Memory B cell (primary cell): Measurements from ENCODE around the gene CREB5.

Experiments
- ATAC-seq: fragments of 150-1000 bp; cut with Tn5 transposase; 2 replicates; pipeline ENCODE4 v1.10.0; 2021; ENCODE audit warnings: low read depth, mild to moderate bottlenecking, moderate library complexity
- DNase-seq, 2 donors: peaks; one replicate each; pipeline ENCODE4 v3.0.0; 2022; ENCODE audit warnings: low spot score in 2 of 2
- H3K27ac Mint-ChIP-seq: one replicate; pipeline ENCODE4 v1.8.0; 2022; ENCODE audit warnings: mild to moderate bottlenecking, moderate library complexity, mixed read lengths
- H3K27me3 Mint-ChIP-seq: one replicate; pipeline ENCODE4 v1.8.0; 2022; ENCODE audit warnings: mixed read lengths
- H3K36me3 Mint-ChIP-seq: one replicate; pipeline ENCODE4 v1.8.0; 2022; ENCODE audit warnings: mild to moderate bottlenecking, mixed read lengths
- H3K4me1 Mint-ChIP-seq: one replicate; pipeline ENCODE4 v1.8.0; 2022; ENCODE audit warnings: mixed read lengths
- H3K4me3 Mint-ChIP-seq: one replicate; pipeline ENCODE4 v1.8.0; 2022; ENCODE audit warnings: mild to moderate bottlenecking, moderate library complexity, mixed read lengths
- H3K9me3 Mint-ChIP-seq: one replicate; pipeline ENCODE4 v1.8.0; 2022; ENCODE audit warnings: mixed read lengths

Gene CREB5

DNA sequence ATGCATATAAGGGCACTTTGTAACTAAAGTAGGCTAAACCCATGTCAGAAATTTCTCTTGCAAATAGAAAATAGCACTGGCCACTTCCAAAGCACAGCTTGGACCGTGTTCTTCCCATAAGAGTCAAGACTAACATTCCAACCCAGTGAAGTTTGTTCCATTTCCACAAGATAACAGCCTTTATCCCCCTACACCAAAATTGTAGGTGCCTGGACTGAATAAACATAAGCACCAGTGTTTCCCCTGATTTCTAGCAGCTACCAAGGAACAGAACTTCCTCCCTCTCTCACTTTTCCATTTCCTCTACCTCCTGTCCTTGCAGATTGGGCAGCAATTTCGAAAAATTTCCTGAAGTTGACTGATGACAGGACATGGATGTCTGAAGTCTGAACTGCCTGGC is 219.7 kb downstream of the CREB5 start:
- Mint-ChIP-seq H3K9me3 (no peaks in the 10 kb centered on the region), H3K4me3 (no peak overlapping the region), H3K4me1 (no peaks in the 10 kb centered on the region), H3K36me3 (no peaks in the 10 kb centered on the region), H3K27me3 (peaks cover 10% of the 10 kb centered on the region), H3K27ac (no peak overlapping the region)
- ATAC-seq (no peak), DNase-seq (no peak)

DNA sequence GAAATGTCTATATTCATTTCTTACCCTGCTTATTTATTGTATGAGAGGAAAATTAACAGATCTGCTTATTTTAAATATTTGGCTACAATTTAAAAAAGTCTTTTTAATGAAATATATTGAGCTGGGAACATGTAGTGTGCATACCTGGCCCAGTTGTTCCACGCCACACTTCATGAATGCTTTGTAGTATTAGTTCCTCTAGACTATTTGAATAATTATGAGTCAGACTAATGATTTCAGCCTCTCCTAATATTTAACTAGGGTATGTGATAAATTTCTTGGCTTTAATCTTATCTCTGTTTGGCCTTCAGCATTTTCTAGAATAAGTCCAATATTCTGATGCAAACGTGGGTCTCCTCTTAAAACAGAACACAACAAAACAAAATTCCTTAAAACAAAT is 226.6 kb downstream of the CREB5 start:
- no peaks in the 10 kb centered on the region for H3K4me1 Mint-ChIP-seq

GRCh38 chr7:28640001-28640400 is 227.7 kb downstream of the CREB5 start:
- Mint-ChIP-seq H3K4me3 (no peak overlapping the region), H3K4me1 (no peaks in the 10 kb centered on the region), H3K27ac (no peak overlapping the region), H3K36me3 (no peaks in the 10 kb centered on the region), H3K9me3 (no peaks in the 10 kb centered on the region), H3K27me3 (peaks cover 4% of the 10 kb centered on the region)
- DNase-seq (no peak), ATAC-seq (no peak)

More for the DNA sequence above, 226.6 kb downstream of the CREB5 start:
- DNase-seq (no peak), ATAC-seq (no peak)
- no peak overlapping the region for H3K27ac Mint-ChIP-seq
- peaks cover 2% of the 10 kb centered on the region for H3K27me3 Mint-ChIP-seq
- H3K4me3 Mint-ChIP-seq: no peak overlapping the region
- H3K9me3 Mint-ChIP-seq: no peaks in the 10 kb centered on the region
- H3K36me3 Mint-ChIP-seq: no peaks in the 10 kb centered on the region

DNA sequence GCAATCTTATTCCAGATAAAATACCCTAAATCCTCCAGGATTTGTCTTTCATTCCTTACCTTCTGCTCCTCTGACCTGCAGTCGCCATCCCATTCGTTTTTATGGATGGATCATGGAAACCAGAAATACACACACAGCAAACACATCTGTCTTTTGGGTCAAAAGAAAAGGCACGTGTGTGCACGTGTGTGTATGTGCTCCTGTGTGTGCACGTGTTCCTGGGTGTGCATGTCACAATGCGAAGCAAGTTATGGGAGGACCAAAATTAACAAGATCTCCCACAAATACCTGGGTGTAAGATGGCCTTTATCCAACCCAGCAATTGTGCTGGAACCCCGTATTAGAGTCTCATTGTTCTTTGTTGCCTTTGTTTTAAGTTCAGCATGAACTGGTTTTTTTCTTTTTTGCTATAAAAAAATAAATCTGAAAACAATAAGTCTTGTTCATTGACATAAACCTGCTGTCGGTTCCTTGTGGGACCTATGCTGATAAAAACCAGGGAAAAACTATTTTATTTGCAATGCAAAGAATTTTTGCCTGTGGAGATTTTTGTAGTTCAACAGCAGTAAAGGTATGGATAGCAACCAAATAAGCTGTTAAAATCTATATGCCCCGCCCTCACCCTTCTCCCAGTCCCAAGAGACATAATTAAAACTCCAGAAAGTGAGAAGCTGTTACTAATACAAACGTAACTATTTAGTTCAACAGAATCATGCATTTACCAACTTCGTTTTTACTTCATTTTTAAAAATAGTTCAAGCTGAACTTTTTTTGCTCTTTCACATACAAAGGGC is 229.6 kb downstream of the CREB5 start:
- H3K27ac Mint-ChIP-seq: no peak overlapping the region
- DNase-seq: no peak
- no peaks in the 10 kb centered on the region for H3K4me1 Mint-ChIP-seq
- no peaks in the 10 kb centered on the region for H3K9me3 Mint-ChIP-seq
- no peaks in the 10 kb centered on the region for H3K36me3 Mint-ChIP-seq
- H3K4me3 Mint-ChIP-seq: no peak overlapping the region
- peaks cover 6% of the 10 kb centered on the region for H3K27me3 Mint-ChIP-seq
- no peak for ATAC-seq

DNA sequence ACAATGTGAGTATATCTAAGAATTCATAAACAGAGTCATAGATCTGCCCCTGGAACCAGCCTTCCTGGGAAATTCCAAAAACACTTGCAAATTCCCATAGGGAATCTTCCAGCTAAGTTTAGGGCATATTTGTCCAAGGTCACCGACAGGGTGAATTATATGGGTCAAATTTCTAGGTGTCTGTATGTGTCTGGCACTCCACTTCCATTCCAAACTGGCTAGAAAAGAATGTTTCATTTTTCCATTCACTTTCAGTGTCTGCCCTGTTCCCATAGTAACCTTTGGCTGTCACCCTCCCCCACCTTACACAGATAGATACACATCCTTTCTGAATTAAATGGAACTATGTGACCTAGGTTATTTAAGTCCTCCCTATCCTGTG is 230.9 kb downstream of the CREB5 start:
- Mint-ChIP-seq H3K36me3 (no peaks in the 10 kb centered on the region), H3K4me1 (no peaks in the 10 kb centered on the region), H3K27ac (no peak overlapping the region), H3K9me3 (no peaks in the 10 kb centered on the region), H3K4me3 (no peak overlapping the region), H3K27me3 (peaks cover 9% of the 10 kb centered on the region)
- DNase-seq (no peak), ATAC-seq (no peak)

DNA sequence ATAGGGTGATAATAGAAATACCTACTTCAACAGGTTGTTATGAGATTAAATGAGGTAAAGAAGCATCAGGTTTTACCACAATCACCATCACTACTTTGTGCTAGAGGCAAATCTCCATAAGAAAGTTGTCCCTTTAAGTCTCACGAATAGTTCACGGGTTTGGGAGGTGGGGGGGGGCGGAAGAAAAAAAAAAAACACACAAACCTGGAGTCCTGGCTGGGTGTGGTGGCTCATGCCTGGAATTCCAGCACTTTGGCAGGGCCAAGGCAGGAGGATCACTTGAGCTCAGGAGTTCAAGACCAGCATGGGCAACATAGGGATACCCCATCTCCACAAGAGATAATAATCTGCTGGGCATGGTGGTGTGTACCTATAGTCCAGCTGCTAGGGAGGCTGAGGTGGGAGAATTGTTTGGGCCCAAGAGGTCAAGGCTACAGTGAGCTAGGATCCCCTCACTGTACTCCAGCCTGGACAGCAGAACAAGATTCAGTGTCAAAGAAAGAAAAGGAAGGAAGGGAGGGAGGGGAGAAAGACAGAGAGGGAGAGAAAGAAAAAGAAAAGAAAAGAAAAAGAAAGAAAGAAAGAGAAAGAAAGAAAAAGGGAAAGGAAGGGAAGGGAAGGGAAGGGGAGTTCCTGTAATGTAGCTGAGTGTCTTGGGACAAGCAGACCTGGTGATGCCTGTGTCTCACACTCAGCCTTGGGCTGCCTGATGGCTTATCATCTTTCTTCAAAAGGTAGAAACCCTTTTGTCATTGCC is 231.4 kb downstream of the CREB5 start:
- DNase-seq (no peak), ATAC-seq (no peak)
- H3K36me3 Mint-ChIP-seq: no peaks in the 10 kb centered on the region
- no peaks in the 10 kb centered on the region for H3K4me1 Mint-ChIP-seq
- no peak overlapping the region for H3K27ac Mint-ChIP-seq
- H3K4me3 Mint-ChIP-seq: no peak overlapping the region
- H3K27me3 Mint-ChIP-seq: peaks cover 9% of the 10 kb centered on the region
- H3K9me3 Mint-ChIP-seq: no peaks in the 10 kb centered on the region

GRCh38 chr7:28645866-28646265 is 233.5 kb downstream of the CREB5 start:
- Mint-ChIP-seq H3K36me3 (no peaks in the 10 kb centered on the region), H3K27ac (no peak overlapping the region), H3K9me3 (no peaks in the 10 kb centered on the region), H3K4me1 (no peaks in the 10 kb centered on the region), H3K27me3 (peaks cover 9% of the 10 kb centered on the region), H3K4me3 (no peak overlapping the region)
- ATAC-seq: no peak
- DNase-seq: no peak

DNA sequence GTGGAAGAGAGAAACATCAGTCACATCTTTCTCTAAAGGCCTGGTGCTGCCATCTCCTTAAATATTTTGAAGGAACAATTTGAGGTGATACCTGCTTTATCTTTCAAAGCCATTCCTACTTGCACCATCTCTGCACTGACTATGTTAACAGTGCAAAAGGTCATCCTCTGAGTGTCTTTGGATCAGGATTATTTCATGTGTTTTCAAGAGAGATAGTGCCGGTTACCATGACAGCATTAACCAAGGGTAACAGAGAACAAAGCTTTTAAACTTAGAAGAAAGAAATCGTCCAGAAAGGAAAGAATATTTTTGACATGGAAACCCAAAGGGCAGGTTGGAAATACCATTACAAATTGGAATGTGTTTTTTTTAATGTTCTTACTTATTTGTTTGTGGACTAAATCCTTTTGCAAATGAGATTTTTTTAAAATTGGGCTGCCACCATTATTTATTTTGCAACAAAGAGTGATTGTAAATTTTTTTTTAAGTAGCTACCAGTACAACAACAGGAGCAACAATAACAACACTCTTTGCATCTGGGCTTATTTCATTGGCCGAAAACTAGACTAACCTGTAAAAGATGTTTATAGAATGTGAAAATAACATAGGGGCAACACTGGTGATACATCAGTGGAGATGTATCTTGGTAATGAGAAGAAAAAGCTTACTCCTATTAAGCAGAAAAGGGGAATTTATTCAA is 234.2 kb downstream of the CREB5 start:
- Mint-ChIP-seq H3K27ac (no peak overlapping the region), H3K9me3 (no peaks in the 10 kb centered on the region), H3K27me3 (peaks cover 9% of the 10 kb centered on the region), H3K4me1 (no peaks in the 10 kb centered on the region), H3K36me3 (no peaks in the 10 kb centered on the region), H3K4me3 (no peak overlapping the region)
- ATAC-seq: no peak
- DNase-seq: no peak

- Mint-ChIP-seq H3K9me3 (no peaks in the 10 kb centered on the region), H3K4me1 (no peaks in the 10 kb centered on the region), H3K27me3 (peaks cover 9% of the 10 kb centered on the region), H3K4me3 (no peak overlapping the region), H3K27ac (no peak overlapping the region), H3K36me3 (no peaks in the 10 kb centered on the region)
- DNase-seq (no peak), ATAC-seq (no peak)
These were observed 234.7 kb downstream of the CREB5 start for GRCh38 chr7:28647076-28647421.

DNA sequence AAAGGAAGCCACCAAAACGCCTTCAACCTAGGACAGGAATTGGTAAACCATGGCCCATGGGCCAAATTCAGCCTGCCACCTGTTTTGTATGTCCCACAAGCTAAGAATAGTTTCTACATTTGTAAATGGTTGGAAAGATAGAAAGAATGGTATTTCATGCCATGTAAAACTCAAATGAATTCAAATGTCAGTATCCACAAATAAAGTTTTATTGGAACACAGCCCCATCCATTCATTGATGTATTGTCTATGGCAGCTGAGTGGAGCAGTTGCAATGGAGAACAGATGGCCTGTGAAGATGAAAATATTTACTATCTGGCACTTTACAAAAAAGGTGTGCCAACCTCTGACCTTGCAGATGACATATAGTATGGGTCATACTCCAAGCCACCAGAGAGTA is 236.9 kb downstream of the CREB5 start:
- no peak overlapping the region for H3K27ac Mint-ChIP-seq
- H3K36me3 Mint-ChIP-seq: no peaks in the 10 kb centered on the region
- DNase-seq: no peak
- H3K4me1 Mint-ChIP-seq: no peaks in the 10 kb centered on the region
- H3K4me3 Mint-ChIP-seq: no peak overlapping the region
- no peaks in the 10 kb centered on the region for H3K9me3 Mint-ChIP-seq
- ATAC-seq: no peak
- peaks cover 7% of the 10 kb centered on the region for H3K27me3 Mint-ChIP-seq

DNA sequence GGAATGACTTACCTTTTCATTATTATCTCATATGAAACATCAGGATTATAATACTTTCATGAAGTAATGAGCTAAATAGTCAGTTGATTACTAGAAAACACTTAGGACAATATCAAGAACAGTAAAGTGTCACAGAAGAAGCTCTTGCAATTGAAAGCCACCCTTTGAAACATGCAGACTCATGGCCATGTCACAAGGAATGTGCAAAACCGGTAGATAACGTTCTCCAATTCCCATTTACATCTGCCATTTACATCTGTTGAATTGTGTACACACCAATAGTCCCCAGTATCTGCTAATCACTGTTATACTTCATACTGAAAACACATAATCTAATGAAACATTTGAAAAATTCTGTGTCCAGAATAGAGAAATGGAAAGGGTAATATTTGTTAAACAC is 237.5 kb downstream of the CREB5 start:
- Mint-ChIP-seq H3K4me3 (no peak overlapping the region), H3K4me1 (no peaks in the 10 kb centered on the region), H3K27me3 (peaks cover 5% of the 10 kb centered on the region), H3K36me3 (no peaks in the 10 kb centered on the region), H3K9me3 (no peaks in the 10 kb centered on the region), H3K27ac (no peak overlapping the region)
- no peak for ATAC-seq
- DNase-seq: no peak

- Mint-ChIP-seq H3K4me3 (no peak overlapping the region), H3K27me3 (peaks cover 7% of the 10 kb centered on the region)
These were observed 241.8 kb downstream of the CREB5 start for GRCh38 chr7:28654110-28654509.

DNA sequence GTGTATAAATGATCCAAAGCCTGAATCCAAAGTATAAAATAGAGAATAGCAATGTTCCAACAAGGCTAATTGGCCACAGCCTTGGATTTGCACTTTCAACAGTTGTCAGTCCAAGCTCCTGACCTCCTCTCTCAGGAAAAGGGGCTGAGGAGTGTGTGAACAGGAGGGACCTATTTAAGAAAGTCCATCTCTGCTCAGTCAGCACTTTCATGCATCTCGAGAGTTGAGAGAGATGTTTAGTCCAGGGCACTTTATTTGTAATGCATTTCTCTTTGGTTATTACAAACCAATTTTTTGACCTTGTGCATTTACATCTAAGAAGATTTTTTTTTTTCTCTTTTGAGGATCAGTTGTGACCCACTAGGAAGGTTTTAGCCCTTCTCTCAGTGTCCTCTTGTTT is 244.2 kb downstream of the CREB5 start:
- peaks cover 8% of the 10 kb centered on the region for H3K27me3 Mint-ChIP-seq
- no peaks in the 10 kb centered on the region for H3K4me1 Mint-ChIP-seq
- H3K9me3 Mint-ChIP-seq: peaks cover 6% of the 10 kb centered on the region
- ATAC-seq (no peak), DNase-seq (no peak)
- H3K4me3 Mint-ChIP-seq: no peak overlapping the region
- no peak overlapping the region for H3K27ac Mint-ChIP-seq
- peaks cover 2% of the 10 kb centered on the region for H3K36me3 Mint-ChIP-seq

More at GRCh38 chr7:28654110-28654509, 241.8 kb downstream of the CREB5 start:
- DNase-seq (no peak), ATAC-seq (no peak)
- no peaks in the 10 kb centered on the region for H3K9me3 Mint-ChIP-seq
- H3K4me1 Mint-ChIP-seq: no peaks in the 10 kb centered on the region
- H3K27ac Mint-ChIP-seq: no peak overlapping the region
- no peaks in the 10 kb centered on the region for H3K36me3 Mint-ChIP-seq

- peaks cover 3% of the 10 kb centered on the region for H3K4me1 Mint-ChIP-seq
- H3K4me3 Mint-ChIP-seq: no peak overlapping the region
- DNase-seq (no peak), ATAC-seq (no peak)
- peaks cover 11% of the 10 kb centered on the region for H3K27me3 Mint-ChIP-seq
- peaks cover 2% of the 10 kb centered on the region for H3K36me3 Mint-ChIP-seq
- peaks cover 6% of the 10 kb centered on the region for H3K9me3 Mint-ChIP-seq
- H3K27ac Mint-ChIP-seq: no peak overlapping the region
These were observed 246.1 kb downstream of the CREB5 start for GRCh38 chr7:28658381-28658780.
